HTERT RPE-1 (cell line): Measurements from ENCODE around the gene ABCC3.

Source experiments
- in situ Hi-C: fragments of 300-500 bp; cut with MboI; formaldehyde crosslinking; loops from 4 replicates; pipeline ENCODE4 v1.14.3; 2020; ENCODE audit warnings: low sequenced_read_pairs

ABCC3 gene

DNA sequence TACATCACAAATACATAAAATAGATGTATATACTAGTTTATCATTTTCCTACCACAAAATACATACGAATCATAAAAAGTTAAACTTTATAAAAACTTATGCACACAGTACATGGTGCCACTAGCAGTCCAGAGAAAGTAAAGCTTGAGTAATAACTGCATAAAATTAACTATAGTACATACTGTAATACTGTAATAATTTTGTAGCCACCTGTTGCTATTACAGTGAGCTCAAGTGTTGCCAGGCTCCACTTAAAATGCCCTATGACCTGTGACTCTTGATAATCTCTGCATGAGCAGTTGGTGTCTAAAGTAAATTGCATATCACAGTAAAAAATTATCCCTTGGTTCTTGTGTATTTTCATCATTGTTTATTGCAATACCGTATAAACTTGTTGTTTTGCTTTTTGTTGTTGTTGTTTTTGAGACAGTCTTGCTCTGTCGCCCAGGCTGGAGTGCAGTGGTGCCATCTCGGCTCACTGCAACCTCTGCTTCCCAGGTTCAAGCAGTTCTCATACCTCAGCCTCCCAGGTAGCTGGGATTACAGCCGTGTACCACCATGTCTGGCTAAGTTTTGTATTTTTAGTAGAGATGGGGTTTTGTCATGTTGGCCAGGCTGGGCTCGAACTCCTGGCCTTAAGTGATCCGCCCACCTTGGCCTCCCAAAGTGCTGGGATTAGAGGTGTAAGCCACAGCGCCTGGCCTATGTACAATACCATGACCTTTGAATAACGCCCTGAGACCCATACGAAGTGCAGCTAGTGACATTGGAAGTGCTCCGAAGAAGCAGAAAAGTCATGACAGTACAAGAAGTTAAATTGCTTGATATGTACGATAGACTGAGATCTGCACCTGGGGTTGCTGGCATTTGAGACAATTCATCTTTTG lies 91.3 kb downstream of the ABCC3 start:
- in situ Hi-C loops, result no loop called here

DNA sequence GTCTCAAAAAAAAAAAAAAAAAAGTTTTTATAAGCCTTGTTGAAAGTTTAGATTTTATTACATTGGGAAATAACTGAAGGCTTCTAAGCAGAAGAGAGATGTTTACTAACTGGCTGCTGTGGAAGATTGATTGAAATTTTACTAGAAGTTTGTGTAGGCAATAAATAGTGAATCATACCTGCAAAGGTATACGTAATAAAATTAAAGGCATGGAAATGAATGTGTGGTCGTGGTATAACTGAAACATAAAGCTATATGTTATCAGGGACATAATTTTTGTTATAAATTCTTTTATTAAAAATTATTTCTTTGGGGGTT lies 93.4 kb downstream of the ABCC3 start:
- in situ Hi-C loops, result no loop called here

DNA sequence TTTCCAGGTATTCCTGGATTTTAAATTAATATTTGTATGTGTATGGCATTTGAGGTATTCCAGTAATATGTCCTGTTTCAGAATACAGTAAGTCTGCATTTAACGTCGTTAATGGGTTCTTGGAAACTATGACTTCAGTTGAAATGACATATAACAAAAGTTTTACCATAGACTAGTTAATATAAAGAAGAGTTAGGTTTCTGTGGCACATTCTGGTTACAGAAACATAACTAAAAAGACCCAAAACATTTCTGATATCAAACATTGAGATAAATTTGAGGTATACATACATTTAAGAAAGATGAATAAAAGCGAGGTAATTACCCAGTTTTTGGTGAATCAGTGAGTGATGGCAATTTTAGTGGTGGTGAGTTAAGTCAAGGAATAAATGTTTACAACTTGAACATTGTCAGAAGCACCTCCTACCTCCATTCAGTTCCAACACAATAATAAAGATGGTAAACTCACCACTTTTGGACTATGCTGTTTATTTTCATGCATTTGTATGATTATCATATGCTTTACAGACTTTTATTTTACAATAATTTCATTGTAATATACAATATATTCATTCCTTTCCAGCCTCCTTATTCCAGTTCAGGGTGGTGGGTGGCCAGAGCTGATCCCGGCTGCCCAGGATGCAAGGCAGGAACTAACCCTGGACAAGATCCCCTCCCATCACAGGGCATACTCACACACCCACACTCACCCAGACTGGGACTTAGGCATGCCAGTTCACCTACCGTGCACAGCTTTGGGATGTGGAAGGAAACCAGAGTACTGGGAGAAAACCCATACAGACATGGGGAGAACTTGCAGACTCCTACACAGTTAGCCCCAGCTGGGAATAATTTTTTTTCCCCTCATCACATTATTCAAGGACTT lies 94.4 kb downstream of the ABCC3 start:
- in situ Hi-C loops, result no loop called here

DNA sequence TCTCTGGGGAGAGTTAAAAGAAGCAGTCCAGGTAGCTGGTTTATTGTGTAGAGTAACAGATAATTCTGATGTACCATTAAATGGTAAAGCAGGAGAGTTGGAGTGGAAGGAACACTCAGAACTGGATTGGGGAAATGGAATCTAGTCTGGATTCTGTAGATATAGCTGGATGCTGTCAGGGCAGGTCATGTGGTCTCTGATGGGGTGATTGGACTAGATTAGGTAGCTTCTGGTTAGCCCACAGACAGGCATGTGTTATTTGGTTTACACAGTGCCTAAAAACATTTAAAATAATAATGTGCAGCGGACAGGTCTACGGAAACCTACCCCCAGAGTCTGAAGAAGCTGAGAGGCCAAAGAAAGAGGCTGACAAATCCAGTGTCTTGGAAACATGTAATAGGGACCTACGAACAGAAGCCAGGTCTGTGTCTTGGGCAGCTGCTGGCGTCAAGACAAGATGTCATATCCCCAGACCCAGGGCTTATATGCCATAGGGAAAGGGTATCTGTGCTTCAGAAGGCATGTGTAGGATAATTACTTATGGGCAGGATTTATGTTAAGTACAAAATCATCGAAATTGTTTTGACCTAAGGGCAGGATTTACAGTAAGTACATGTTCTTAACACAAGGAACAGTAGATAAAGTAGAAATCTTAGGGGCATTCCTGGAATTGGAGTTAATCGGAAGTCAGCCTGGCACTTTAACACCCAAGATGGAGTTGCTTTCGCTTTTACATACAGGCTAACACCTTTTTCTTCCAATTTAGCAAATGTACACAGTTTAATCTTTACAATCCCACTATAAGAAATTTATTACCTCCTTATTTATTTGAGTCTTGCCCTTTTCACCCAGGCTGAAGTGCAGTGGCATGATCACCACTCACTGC lies 97.1 kb downstream of the ABCC3 start:
- in situ Hi-C loops, result no loop called here

DNA sequence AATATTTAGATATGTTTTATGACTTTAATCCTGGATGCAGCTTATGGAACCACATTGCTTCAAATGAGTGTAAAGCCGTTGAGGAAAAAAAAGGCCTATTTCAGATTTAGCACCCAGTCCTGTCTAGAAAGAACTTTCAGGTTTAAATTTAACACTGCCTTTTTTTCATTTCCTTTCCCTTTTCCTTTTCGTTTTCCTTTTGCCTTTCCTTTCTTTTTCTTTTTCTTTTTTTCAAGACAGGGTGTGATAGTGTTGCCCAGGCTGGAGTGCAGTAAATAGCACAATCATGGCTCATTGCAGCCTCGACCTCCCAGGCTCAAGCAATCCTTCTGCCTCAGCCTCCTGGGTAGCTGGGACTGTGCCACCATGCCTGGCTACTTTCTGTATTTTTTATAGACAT lies 100.6 kb downstream of the ABCC3 start:
- in situ Hi-C loops, result no loop called here

DNA sequence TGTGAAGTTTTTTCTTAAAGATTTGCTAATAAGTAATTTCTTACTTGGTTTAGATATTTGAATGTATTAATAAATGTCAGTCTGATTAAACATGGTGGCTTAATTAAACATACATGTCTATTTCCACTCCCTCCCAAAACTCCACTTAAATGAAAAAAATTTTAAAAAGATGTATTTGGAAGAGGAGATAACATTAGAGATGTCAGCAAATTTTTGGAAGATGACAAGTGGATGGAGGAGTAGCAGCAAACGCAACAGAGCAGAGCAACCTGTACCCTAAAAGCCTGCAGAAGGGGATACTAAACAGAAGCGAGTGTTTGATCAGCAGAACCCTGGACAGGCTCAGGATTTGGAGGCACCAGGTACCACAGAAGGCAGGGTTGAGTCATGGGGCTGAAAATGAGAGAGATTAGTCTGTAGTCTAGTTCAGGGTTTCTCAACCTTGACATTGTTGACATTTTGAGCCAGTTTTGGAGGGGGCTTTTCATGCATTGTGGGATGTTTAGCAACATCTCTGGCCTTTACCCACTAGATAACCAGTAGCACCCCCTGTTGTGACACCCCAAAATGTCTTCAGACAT lies 102.5 kb downstream of the ABCC3 start:
- in situ Hi-C loops, result no loop called here

DNA sequence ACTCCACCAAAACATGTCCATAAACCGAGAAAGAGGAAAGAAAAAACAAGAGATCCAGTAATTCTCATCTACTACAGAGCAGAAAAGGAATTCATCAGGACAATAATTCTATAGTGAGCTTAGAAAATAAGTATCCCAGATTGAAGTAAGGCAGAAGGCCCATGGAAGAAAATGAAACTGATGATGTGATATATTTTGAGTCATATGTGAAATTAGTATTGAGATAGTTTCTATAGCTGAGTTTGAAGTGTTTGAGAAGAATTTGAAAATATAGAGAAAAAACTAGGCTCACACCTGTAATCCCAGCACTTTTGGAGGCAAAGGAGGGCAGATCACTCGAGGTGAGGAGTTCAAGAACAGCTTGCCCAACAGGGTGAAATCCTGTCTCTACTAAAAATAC lies 104.4 kb downstream of the ABCC3 start:
- in situ Hi-C loops, result no loop called here
